Breast epithelium (tissue), 3 donors: ENCODE results near the gene NSF.
"Not testable (repeated sequence)": the region's sequence is repeated elsewhere in the genome, so short reads cannot be mapped to it uniquely, and the experiment has no call there.

Experiments used
- POLR2A ChIP-seq: fragments of 450-650 bp; IDR thresholded peaks from one replicate; pipeline ENCODE4 v1.6.1; 2016; ENCODE audit warnings: antibody characterized with exemption, mild to moderate bottlenecking, moderate library complexity
- TF ChIP-seq, protein P1 (sequence below), 3 donors: fragments of 450-650 bp; IDR thresholded peaks; one replicate each; pipeline ENCODE4 v1.5.1; 2016 to 2017; ENCODE audit warnings: antibody characterized with exemption in 3 of 3, mild to moderate bottlenecking in 3 of 3, moderate library complexity in 3 of 3

DNA sequence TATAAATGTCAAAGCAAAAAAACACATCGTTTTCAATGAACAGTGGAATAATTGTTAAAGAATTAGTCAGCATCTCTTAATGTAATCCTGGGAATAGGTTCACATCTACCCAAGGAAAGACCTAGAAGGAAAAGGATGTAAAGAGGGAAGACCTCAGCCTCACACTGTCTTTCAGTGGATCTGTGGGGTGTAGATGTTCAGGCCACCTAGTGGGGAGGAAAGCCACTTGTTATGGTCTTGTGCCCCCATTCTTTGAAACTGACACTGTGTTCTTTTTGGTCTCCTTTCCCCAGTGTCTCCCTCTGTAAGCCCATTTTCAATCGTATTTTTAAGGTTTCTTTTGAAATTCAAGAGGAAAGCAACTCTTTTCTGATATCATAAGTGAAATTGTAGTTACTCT is 56.8 kb downstream of the NSF start:
- TF ChIP-seq, protein P1, sequence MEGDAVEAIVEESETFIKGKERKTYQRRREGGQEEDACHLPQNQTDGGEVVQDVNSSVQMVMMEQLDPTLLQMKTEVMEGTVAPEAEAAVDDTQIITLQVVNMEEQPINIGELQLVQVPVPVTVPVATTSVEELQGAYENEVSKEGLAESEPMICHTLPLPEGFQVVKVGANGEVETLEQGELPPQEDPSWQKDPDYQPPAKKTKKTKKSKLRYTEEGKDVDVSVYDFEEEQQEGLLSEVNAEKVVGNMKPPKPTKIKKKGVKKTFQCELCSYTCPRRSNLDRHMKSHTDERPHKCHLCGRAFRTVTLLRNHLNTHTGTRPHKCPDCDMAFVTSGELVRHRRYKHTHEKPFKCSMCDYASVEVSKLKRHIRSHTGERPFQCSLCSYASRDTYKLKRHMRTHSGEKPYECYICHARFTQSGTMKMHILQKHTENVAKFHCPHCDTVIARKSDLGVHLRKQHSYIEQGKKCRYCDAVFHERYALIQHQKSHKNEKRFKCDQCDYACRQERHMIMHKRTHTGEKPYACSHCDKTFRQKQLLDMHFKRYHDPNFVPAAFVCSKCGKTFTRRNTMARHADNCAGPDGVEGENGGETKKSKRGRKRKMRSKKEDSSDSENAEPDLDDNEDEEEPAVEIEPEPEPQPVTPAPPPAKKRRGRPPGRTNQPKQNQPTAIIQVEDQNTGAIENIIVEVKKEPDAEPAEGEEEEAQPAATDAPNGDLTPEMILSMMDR (IDR thresholded peaks at IDR 0.05), result not testable (repeated sequence)
- not testable (repeated sequence) for TF ChIP-seq POLR2A
